HG02588 (cell line): ENCODE data around the gene GTSF1L.

Source experiments
- ATAC-seq: cut with Tn5 transposase; IDR thresholded peaks from one replicate; pipeline ENCODE4 v1.9.1; 2021; ENCODE audit warnings: mild to moderate bottlenecking, moderate library complexity; ENCODE audit not compliant: unreplicated experiment

The GTSF1L gene

GRCh38 chr20:43746344-43747137 is 19.7 kb upstream of the GTSF1L start:
- no peak for ATAC-seq

GRCh38 chr20:43744966-43745730 is 18.3 kb upstream of the GTSF1L start:
- no peak for ATAC-seq

- ATAC-seq, result no peak
These were observed 17.4 kb upstream of the GTSF1L start for GRCh38 chr20:43744151-43744611.

GRCh38 chr20:43740642-43741041 is 13.8 kb upstream of the GTSF1L start:
- no peak for ATAC-seq

GRCh38 chr20:43739148-43739749 is 12.4 kb upstream of the GTSF1L start:
- no peak for ATAC-seq

- no peak for ATAC-seq
These were observed 11.1 kb upstream of the GTSF1L start for GRCh38 chr20:43737925-43738324.

- ATAC-seq, result no peak
These were observed 9.9 kb upstream of the GTSF1L start for GRCh38 chr20:43736588-43737158.

- no peak for ATAC-seq
These were observed 5.1 kb upstream of the GTSF1L start for GRCh38 chr20:43731927-43732326.

- ATAC-seq, result no peak
These were observed 4.7 kb upstream of the GTSF1L start for GRCh38 chr20:43731469-43731868.

- ATAC-seq, result no peak
These were observed 2.0 kb upstream of the GTSF1L start for GRCh38 chr20:43728686-43729255.

GRCh38 chr20:43727980-43728590 is 1.3 kb upstream of the GTSF1L start:
- ATAC-seq, result peak; percentile 51

- no peak for ATAC-seq
These were observed 469 bp downstream of the GTSF1L start for GRCh38 chr20:43726333-43726732.

GRCh38 chr20:43725666-43726065 is 1.1 kb downstream of the GTSF1L start:
- ATAC-seq, result no peak

- no peak for ATAC-seq
These were observed 2.4 kb downstream of the GTSF1L start for GRCh38 chr20:43724383-43724782.

GRCh38 chr20:43723735-43724134 is 3.1 kb downstream of the GTSF1L start:
- ATAC-seq, result no peak

- no peak for ATAC-seq
These were observed 3.6 kb downstream of the GTSF1L start for GRCh38 chr20:43723186-43723585.

- no peak for ATAC-seq
These were observed 4.7 kb downstream of the GTSF1L start for GRCh38 chr20:43722153-43722505.

GRCh38 chr20:43721429-43722152 is 5.2 kb downstream of the GTSF1L start:
- no peak for ATAC-seq

GRCh38 chr20:43721097-43721428 is 5.7 kb downstream of the GTSF1L start:
- ATAC-seq, result no peak

- no peak for ATAC-seq
These were observed 6.8 kb downstream of the GTSF1L start for GRCh38 chr20:43720007-43720406.
